Activated CD4-positive, CD25-positive, alpha-beta regulatory T cell treated with anti-CD3 and anti-CD28 coated beads, Interleukin-2, amount 50 U/mL, for 24 hours (primary cell): ENCODE measurements around the gene HPGDS.
"Not testable (repeated sequence)": the region's sequence is repeated elsewhere in the genome, so short reads cannot be mapped to it uniquely, and the experiment has no call there.

Source experiments
- ATAC-seq, 2 donors: fragments of 150-1000 bp; cut with Tn5 transposase; one replicate each; pipeline ENCODE4 v1.10.0; 2021; ENCODE audit warnings: mild to moderate bottlenecking in 1 of 2, moderate library complexity in 1 of 2

Gene HPGDS

GRCh38 chr4:94356444-94356843 lies 13.8 kb upstream of the HPGDS start:
- no peak for ATAC-seq

DNA sequence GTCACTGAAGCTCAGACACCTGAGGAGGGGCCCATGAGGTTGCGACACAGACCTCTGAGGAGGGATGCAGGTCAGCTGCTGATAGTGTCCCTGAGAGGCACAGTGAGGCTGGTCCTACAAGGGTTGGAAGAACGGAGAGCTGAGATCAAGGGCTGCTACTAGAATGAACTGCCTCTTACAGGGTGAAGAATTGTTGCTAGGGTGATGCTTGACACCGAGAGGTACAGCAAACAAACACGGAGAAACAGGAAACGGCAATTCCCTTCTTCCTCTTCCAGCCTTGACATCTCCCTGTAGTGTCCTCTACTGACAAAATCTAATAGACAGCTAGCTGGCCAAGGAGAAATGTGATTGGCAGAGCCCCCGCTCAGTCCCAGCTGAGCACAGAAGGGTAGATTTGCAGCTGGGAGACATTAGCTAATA lies 11.8 kb upstream of the HPGDS start:
- ATAC-seq: no peak

GRCh38 chr4:94352996-94353395 lies 10.4 kb upstream of the HPGDS start:
- ATAC-seq: no peak

- no peak for ATAC-seq
These were observed 9.5 kb upstream of the HPGDS start for GRCh38 chr4:94352163-94352562.

- no peak for ATAC-seq
These were observed 8.7 kb upstream of the HPGDS start for GRCh38 chr4:94351319-94351718.

GRCh38 chr4:94350095-94350494 lies 7.5 kb upstream of the HPGDS start:
- no peak for ATAC-seq

- peak; percentile 64 to 78 for ATAC-seq
These were observed 6.6 kb upstream of the HPGDS start for GRCh38 chr4:94349193-94349592.

GRCh38 chr4:94348666-94349065 lies 6.0 kb upstream of the HPGDS start:
- peak in 1 of 2 donors; percentile 12 for ATAC-seq

- no peak for ATAC-seq
These were observed 3.9 kb upstream of the HPGDS start for GRCh38 chr4:94346541-94346940.

DNA sequence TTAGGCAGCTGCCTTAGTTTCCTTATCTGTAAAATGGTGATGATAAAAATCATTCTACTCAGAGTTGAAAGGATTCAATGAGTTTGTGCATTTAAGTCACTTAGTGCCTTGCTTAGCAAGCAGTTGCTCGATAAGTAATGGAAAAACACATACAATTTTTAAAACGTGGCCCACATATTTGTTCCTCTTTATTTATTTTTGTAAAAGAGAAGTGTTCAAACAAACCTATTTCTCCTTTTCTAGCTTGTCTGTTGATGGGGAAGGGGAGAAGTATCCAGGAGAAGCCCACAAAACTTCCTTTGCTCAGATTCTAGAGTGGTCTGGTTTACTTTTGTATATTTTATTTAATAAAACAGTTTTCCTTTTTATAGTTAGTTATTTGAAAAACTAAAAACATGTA lies 3.3 kb upstream of the HPGDS start:
- no peak for ATAC-seq

DNA sequence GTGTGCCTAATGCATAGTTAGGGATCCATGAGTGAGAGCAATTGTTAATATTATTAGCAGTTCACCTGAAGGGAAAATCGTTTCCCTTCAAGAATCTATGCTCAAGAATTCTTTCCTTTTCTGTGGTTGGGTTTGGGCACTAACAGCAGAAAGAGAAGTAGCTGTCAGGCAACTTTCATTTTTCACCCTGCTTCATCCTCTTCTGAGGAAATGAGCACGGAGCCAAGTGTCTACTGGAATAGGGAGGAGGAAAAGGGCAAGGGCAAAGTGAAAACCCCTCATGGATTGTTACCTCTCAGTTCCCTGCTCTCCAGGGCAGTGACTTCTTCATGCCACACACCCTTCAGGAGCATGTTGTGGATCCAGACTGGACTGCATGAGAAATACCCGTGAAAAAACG lies 2.6 kb upstream of the HPGDS start:
- no peak for ATAC-seq

DNA sequence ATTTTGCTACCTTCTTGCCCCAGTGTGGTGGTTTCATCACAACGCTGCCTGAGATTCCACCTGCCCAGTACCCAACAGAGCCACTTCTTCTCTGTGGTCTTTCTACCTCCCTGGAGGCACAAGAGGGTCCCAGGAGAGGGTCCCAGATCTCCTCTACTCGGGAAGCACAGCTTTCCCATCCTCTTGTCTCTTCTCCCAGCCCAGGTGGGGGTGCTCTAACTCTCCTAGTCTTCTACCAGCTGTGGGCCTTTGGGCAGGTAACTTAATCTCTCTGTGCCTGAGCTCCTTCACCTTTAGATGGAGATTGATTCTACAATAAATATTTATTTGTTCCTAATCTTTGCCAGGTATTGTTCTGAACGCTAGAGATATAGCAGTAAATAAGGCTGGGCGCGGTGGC lies 1.8 kb upstream of the HPGDS start:
- no peak for ATAC-seq

GRCh38 chr4:94341481-94342370 lies 910 bp downstream of the HPGDS start:
- no peak for ATAC-seq

DNA sequence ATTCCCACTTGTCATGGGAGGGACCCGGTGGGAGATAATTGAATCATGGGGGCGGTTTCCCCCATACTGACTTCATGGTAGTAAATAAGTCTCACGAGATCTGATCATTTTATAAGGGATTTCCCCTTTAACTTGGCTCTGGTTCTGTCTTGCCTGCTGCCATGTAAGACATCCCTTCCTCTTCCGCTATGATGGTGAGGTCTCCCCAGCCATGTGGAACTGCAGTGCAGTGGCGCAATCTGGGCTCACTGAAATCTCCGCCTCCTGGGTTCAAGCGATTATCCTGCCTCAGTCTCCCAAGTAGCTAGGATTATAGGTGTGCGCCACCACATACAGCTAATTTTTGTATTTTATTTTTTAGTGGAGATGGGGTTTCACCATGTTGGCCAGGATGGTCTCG lies 2.9 kb downstream of the HPGDS start:
- ATAC-seq: peak; percentile 44 to 57

DNA sequence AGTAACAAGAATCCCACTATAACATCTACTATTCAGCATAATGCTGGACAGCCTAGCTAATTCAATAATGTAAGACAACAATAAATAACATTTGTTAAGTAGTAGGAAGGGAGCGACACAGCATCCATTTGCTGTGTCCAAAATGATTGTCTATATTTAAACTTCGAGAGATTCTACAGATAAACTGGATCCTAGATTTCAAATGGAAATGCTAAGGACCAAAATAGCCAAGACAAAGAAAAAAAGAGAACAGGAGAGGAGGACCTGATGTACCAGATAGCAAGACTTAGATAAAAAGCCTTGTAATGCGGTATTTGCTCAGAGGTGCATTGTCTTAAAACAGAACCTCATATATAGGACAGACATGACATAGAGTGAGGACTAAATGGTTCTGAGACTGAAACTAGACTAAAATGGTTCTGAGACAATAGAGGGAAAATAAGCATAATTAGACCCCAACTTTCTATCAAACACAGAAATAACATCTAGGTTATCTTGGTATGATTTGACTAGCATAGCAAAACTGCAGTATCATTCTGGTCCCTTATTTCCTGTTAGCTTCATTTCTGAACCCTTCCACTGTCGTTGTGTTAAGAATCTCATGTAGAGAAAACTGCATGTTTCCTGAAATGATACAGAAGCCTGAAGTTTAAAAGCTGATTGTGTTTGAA lies 3.8 kb downstream of the HPGDS start:
- peak; percentile 80 to 84 for ATAC-seq

DNA sequence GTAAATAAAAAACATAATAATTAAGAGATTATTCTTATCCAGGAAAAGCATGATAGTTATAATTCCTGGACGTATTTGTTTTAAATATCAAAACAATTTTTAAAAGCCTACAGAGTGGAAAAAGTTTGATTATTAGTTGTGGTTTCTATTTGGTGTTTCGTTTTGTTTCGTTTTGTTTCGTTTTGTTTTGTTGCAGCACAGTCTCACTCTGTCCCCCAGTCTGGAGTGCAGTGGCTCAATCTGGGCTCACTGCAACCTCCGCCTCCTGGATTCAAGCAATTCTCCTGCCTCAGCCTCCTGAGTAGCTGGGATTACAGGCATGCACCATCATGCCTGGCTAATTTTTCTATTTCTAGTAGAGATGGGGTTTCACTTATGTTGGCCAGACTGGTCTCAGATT lies 5.8 kb downstream of the HPGDS start:
- not testable (repeated sequence) for ATAC-seq

GRCh38 chr4:94336303-94336702 lies 6.3 kb downstream of the HPGDS start:
- no peak for ATAC-seq

- ATAC-seq: no peak
These were observed 7.7 kb downstream of the HPGDS start for GRCh38 chr4:94334962-94335361.

GRCh38 chr4:94334476-94334875 lies 8.2 kb downstream of the HPGDS start:
- ATAC-seq: no peak

- ATAC-seq: no peak
These were observed 8.8 kb downstream of the HPGDS start for GRCh38 chr4:94333866-94334265.

- no peak for ATAC-seq
These were observed 9.5 kb downstream of the HPGDS start for GRCh38 chr4:94332983-94333590.

DNA sequence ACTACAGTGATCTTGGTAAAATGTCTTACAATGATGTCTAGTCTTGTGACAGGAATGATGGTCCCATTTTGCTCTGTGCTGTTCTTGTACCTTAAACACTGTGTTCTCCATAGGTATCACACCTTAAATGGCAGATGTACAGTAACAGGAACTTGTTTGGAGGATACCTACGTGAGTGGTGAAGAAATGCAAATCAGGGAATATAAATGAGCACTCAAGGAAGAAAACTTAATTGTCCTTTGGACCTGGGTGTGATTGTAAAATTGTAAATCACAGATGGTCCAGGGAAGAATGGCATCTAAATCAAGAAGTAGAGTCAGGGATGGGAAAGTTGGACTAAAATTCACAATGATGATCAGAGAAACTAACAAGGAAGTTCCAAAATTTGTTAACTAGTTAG lies 12.7 kb downstream of the HPGDS start:
- ATAC-seq: no peak

DNA sequence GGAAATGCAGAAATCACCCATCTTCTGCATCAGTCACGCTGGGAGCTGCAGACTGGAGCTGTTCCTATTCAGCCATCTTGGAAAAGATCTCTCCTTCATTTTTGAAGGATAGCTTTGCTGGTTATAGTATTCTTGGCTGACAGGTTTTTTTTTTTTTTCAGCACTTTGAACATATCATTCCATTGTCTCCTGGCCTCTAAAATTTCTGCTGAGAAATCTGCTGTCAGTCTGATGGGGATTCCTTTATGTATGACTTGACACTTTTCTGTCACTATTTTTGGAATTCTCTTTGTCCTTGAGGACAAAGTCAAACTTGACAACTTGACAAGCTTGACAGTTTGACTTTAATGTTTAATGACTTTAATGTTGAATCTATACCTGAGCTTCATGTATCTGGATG lies 16.8 kb downstream of the HPGDS start:
- no peak for ATAC-seq

DNA sequence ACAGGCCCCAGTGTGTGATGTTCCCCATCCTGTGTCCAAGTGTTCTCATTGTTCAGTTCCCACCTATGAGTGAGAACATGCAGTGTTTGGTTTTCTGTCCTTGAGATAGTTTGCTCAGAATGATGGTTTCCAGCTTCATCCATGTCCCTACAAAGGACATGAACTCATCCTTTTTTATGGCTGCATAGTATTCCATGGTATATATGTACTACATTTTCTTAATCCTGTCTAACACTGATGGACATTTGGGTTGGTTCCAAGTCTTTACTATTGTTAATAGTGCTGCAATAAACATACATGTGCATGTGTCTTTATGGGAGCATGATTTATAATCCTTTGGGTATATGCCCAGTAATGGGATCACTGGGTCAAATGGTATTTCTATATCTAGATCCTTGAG lies 22.7 kb downstream of the HPGDS start:
- not testable (repeated sequence) for ATAC-seq
